NCI-H2081 treated with DMSO at 0.1 percent for 48 hours (cell line): ENCODE results near the gene KY.

Experiments used
- DNase-seq: peaks from one replicate; lab custom pipeline; 2025; lab: John Stamatoyannopoulos, UW

The KY gene

DNA sequence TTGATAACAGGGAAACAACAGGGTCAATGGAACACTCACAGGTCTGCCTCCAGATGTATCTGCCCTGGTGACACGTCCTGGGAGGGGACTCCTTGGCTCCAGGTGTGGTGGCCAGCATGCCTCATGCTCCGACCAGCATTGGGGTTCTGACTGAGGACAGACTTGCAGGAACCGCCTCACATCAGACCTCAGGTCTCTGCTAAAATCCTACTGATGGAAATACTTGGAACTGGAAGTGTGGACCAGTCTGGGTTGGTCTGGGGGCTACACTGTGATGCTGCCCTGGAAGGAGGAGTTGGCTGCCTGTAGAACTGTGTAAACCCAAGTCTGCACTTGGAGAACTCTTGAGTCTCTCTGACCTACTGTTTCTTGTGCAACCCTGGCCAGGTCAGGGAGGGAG lies 17.1 kb upstream of the KY start:
- DNase-seq: no peak

DNA sequence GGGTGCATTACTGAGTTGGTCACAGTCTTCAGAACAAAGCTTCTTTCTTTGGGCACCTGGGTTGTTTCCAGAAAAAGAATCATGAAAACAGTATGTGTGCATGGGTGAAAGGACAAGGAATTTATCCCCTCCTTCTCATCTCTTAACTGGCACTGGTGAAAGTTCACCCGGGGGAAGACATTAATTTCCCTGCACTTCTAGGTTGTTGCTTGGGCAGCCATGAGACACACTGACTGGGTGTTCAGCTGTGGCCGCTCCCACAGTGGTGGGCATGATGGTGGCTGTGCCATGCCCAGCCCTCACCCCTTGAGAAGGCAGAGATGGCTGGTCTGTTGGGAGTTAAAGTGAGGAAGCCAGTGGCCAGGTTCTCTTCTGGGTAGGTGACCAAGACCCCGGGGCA lies 16.6 kb upstream of the KY start:
- no peak for DNase-seq

DNA sequence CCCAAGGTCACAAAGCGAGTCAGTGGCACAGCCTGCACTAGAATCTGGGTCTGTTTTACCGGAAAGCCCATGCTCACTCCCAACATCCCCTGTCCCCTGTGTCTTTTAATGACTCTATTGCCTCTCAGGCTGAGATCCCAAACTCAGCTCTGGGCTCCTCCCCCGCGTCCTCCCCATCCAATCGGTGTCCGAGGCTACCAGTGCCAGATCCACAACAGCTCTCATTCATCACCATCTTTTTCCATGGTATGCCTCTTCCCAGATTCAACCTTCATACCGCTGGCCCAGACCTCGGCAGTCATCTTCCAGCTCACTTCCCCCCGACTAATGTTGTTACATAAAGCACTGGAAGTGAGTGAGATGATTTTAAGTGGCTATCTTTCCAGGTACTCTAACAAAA lies 16.1 kb upstream of the KY start:
- no peak for DNase-seq

DNA sequence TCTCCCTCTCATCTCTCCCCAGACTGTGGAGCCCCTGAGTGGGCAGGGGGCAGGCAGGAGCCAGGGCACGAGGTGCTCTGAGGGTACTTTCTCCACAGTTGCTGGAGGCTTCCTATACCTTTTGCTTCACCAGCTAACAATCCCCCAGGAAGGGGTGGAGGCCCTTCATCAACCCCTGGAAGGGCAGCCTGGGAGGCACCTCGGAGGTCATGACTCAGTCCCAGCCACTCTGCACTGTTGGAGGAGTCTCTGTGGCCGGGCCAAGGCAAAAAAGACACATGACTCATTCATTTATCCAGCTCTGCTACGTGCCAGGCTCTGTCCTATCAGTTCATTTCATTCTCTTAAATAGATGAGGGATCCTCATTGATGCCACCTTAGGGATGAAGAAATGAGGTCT lies 15.6 kb upstream of the KY start:
- no peak for DNase-seq

DNA sequence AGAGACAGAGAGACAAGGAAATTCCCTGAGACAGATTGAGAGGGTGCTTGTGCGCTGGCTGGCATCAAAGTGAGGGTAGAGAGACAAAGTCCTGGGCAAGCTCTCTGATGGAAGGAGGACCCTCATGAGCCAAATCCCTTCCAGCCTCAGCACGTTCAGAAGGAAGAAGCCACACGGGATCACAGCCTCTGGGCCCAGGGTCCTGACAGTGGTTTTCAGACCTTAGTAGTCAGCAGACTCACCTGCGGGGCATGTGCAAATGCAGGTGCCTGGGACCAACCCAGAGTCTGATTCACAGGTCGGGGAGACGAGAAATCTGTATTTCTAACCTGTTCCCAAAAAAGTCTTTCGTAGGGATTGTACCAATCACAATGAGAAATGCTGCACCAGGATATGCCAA lies 15.2 kb upstream of the KY start:
- DNase-seq: no peak

DNA sequence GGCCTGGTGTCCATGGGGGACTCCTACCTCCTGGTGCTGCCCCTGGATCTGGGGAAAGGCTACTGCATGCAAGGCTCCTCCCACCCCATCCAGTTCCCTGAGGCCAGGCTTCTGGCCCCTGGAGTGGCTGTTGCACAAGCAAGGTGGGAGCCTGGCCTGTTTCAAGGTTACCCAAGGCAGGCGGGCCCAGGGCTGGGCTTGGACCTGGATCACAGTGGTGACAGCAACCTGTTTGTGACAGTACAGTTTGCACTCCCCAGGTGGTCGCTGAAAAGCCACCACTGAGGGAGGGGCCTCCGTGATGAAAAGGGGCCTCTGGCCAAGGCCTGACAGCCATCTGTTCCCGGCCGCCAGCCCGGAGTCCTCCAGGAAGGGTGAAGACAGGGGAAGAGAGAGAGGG lies 14.4 kb upstream of the KY start:
- no peak for DNase-seq

DNA sequence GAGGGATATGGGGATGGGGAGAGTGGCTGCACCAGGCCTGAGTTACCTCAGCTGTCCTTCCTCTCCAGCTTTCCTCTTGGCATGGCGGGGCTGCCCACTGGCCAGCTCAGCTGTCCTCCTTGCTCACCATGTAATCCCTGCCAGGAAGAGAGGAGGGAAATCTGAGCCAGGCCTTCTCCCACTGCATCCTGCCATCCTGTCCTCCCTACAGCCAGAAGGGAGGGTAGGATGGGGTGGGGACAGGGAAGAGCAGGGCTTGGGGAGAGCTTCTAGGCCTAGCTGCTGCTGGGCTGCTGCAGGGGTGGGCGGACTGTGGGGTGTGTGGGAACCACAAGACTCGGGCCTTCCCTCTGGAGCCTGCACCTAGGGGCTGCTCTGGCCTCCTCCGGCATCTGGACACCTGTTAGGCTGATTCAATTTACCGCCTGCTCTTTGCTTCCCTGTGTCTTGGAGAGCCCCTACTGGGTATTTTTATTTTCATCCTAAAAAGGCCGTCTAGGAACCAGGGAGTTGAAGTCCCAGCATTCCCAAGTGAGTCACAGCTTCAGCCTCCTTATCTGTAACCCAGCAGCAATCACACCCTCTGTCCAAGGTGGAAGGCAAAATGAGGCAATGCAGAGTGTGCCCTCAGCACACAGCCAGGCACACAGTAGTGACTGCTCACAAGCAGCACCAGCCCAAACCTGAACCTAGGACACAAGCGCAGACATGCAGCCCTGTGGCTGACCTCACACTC lies 13.1 kb upstream of the KY start:
- DNase-seq: no peak

DNA sequence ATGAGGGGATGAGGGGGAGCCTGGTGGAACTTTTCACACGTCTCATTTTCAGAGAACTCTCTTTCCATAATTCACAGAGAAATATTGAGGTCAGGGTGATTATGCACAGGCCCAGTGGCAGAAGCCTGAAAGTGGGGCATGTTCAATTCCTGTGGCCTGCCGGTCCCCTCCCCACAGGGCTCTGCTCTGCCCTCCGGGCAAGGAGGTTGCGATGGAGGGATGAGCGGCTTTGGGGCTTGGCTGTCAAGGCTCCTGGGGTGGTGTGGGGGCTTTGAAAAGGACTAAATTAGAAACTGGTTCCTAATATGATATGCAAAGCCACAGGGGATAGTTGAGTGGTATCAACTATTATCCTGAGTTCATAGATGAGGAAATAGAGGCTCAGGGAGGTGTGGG lies 9.2 kb upstream of the KY start:
- DNase-seq: no peak

DNA sequence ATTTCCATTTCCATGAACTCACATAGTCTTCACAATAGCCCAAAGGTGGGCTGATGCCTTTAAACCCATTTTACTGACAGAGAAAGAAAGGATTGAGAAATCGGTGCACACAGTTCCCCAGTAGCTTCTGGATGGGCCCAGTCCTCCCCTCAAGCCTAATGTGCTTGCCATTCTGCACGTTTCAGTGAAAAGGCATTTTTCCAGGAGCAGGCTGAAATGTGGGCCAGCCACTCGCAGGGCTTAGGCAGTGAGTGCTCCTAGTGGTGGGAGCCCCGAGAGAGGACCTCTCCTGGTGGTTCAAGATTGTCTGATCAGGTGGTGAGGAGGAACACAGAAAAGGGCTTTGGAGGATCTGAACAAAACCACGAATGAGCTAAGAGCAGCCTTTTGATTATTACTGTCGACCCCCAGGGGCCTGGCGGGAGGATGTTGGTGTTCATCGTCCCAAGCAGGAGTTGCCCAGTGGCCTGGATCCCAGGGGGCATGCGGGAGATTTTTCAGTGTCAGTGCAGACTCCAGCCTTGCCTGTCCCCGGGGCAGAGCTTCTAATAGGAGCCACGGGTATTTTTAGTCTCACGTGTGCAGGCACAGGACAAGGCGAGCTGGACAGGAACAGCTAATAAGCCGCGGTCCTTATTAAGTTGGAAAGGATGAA lies 8.7 kb upstream of the KY start:
- DNase-seq: no peak

DNA sequence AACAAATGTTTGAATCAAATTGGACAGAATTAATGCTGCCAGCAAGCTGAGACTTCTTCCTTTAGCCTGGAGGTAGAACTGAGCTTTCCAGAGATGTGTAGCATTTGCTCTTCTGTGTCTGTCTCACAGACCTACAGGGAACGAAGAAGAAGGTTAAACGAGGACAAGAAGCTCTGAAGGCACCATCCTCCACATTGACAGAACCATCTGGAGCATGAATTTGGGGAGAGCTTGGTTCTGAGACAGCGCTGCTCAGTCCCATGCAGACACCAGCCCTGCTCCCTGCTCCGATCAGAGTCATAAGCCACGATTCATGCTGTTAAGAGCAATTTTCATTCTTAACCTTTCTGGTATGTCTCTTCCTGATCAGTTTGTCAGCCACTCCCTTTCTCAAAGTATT lies 7.7 kb upstream of the KY start:
- no peak for DNase-seq

DNA sequence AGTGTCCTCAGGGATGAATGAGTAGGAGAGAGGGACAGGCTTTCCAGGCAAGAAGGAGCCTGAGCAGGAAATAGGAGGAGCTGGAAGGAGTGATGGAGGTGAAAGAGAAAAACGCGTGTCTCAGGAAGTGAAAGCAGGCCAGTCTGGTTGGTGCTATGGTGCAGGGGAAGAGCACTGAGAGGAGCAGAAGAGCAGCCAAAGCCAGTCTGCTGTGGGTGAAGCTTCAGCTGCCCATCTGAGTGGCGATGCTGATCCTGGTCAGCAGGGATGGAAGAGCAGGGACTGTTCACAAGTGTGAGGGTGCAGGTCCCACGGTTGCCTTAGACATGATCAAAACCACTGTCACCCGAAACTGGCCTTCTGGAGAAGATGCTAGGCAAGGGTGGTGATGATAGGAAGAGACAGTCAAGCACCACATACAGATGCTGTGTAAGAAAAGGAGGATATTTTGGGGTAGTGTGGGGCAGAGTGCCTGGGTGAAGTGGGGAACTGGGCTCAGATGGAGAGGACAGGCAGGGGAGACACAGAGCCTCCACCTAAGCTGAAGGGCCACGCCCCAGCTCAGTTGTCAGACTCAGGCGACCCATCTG lies 5.5 kb upstream of the KY start:
- DNase-seq: no peak

DNA sequence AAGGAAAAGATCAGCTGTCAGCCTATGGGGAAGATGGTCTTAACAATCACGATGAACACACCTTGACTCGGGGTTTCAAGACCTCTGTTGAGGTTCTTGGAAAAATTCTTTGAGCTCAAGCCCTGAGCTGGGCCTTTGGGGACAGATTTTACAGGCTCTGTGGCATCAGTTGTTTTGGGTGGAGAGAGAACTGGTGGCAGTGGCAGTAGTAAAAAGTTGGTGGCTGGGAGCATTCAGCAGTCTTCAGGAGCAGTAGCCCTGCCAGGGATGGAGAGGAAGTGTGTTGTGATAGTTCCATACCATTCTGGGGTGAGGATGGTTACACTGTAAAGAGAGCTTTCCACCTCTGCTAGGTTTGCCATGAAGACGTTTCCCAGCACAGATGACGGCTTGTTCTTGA lies 4.9 kb upstream of the KY start:
- no peak for DNase-seq

DNA sequence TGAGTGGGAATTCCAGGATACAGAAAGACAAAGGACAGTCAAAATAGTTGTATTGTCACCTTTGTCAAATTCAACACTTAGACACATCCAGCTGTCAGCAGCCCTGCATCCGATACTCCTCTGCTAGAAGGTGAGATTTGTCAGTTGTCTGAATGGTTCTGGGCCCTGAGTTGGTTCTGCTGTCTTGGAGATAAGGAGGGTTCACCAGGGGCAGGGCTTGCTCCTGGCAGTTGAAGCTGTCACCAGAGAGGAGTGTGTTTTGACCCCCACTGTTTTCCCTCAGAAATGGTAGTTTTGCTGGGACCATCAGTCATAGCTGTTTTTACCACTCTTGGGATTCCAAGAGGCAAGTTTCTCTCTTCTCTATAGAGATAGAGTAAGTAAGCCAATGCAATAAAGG lies 3.2 kb upstream of the KY start:
- no peak for DNase-seq

DNA sequence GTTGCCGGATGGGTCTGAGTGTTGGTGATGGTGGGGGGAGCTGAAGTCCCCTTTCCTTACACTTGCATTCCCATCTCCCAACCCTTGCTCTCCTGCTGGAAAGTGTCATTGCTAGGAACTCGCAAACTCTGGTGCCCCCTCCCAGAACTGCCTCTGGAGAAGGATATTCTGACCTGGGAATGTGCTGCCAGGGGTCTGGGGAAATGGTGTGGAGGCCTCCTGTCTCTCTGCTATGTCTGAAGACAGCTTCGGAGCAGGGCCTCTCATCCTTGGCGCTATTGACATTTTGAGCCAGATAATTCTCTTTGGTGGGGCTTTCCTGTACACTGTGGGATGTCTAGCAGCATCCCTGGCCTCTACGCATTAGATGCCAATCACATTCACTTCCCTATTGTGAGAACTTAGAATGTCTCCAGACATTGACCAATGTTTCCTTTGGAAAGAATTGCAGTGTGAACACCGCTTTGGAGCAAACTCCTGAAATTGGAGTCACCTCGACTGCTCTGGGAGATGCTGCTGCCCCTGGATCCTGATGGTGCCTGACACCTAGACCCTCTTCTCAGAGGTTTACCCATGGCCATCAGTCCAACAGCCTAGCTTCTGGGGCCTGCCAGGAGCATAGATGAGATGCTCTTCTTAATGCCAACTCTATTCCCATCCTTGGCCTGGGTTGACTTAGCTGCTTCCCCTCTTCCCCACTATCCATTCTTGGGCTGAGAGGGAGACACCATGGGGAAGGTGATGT lies 2.2 kb upstream of the KY start:
- DNase-seq: no peak

DNA sequence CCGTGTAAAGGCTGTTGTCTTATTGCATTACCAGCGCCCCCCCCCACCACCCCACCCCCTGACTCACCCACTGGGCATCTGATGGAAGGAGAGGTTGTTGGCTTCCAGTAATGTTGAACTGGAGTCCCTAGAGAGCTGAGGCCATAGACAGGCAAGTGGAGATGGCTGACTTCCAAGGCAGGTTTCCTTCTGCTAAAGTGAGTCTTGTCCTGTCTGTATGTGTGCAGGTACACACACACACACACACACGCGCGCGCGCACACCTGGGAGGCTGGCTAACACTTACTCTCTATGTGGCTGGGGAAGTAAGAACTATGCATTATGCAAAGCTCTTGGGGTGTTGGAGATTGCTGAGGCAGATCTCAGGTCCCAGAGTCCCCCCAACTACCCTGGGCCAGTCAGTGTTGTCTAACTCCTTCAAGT lies 1.6 kb upstream of the KY start:
- no peak for DNase-seq

DNA sequence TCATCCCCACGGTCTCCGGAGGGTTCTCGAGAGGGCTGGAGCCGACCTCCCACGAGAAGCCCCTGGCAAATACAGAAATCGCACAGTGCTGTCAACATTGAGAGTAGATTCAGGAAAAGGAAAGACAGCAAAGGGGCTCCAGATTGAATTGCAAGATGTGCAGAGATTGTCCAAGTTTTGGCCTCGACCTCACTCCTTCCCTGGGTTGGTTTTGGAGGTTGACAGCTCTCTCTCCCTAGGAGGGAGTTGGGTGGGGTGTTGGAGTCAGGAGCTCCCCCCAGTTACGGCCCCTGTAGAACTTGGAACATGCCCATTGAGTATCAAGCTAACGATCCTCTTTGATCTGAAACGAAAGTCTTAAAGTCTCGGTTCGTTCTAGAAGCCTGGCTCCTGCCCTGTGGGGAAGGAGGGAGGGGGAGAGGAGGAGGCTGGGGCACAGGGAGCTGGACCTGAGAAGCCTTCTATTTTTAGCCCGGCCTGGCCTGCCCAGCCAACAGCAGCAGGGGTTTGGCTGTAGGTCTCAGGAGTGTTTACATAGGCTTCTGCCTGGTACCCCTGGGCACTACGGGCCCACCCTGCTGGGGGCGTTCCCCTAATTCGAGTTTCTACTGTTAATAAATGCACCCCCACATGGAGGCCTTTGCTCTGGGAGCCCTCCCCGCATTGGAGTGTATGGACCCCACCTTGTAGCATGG lies 672 bp upstream of the KY start:
- DNase-seq: no peak

DNA sequence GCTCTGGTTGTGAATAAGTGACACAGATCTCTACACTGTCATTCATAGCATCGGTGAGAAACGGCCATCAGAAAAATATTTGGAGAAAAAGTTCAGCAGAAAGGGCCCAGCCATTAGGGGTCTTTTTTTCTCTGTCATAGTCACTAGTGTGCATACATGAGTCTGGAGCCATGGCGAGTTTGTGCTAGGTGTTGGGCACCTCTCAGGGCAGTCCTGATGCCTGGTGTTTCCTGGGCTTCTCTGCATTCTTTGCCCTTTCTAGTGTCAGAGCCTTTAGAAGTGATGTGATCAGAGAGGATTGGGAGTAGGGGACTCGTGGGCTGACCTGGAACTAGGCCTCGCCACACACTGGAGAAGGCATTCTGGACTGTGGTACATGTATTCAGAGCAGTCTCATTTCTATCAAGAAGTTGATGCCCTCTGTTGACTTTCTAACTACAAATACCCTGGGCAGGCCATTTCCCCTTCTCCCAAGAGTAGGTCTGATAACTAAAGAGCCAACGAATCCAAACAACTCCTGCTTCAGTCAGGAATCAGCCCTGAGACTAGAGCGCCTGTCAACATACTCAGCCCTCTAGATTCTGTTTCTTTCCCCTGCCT lies 1.6 kb downstream of the KY start:
- no peak for DNase-seq

DNA sequence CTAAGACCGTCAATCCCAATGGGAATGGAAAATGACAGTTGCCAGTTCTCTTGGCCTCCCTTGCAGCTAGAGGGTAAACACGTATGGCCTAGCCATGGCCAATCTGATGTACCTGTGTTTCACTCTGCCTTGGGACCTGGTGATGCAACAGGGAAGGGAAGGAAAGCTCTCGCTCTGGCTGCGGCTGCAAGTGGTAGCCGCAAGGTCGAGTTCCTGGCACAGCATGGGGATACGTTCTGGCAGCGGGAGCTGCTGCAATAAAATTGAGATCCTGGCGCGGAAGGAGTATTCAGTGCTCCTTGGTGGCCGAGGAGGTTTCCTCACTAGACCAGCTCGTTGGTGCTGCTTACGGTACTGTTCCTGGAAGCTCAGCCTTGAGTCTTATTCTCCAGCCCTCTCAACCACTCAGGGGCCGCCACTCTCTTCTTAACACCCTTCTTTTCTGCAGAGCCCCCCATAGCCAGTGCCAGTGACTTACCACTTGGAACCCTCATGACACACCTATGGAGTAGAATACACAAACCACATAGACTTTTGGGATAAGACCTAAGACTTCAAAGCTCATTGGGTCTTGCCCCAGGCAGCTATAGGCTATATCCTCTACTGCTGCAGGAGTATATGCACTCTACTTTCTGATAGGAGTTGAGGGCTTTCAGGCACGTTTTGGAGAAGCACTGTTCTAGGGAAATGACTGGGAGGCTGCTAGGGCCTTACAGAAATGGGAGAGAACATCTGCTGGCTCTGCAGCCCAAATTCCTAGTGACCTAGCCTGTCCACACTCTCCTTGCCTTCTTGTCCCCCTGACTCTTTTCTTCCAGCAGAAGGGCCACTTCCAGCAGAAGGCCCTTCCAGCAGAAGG lies 2.7 kb downstream of the KY start:
- DNase-seq: no peak

DNA sequence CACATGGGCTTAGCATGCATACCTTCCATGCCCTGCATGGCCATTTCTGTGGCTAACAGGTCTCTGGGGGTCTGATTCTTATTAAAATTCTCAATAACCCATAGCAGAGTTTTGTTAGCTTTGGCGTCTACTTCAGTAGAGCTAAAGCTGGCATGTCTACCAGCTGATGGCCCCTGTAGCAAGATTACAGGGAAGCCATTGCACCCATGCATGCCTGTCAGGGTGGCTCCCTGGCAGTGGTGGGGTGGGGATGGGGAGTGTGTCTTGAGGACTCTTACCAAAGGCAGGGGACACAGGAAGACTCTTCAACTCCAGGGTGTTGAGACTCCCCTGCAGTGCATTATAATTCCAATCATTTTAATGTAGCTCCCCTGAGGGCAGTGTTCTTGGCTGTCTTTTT lies 4.7 kb downstream of the KY start:
- DNase-seq: no peak

DNA sequence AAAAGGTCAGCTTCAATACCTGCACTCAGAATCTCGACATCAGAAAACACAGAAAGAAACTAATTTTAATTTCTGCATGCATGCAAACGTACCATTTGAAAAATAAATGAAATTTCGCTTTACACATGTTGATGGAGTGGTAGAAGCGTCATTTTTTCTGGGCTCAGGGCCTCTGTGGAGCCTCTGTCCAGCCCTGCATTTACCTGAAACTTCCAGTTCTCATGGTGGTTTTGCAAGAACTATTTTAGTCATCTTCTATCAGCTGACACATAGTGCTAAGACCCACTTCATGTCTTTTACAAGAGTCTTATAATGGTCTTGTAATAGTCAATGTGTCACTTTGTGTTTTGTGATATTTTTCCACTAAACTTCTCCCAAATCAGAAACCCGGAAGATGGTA lies 5.3 kb downstream of the KY start:
- DNase-seq: no peak
